GM19463 (cell line): Measurements from ENCODE around the gene OR8A1.

ENCODE experiments used
- ATAC-seq: cut with Tn5 transposase; IDR thresholded peaks from one replicate; pipeline ENCODE4 v1.9.1; 2021; ENCODE audit warnings: mild to moderate bottlenecking, moderate library complexity; ENCODE audit not compliant: unreplicated experiment

Gene OR8A1

GRCh38 chr11:124569697-124570096 is at the start of gene OR8A1:
OR8A1 (plus strand) TSS chr11:124569997; CDS start chr11:124570120, 123 bp downstream.
- no peak for ATAC-seq

GRCh38 chr11:124520550-124520854 is 49.3 kb upstream of the OR8A1 start:
- no peak for ATAC-seq

- no peak for ATAC-seq
Measured at GRCh38 chr11:124533626-124534025, 36.2 kb upstream of the OR8A1 start.

GRCh38 chr11:124534051-124534450 is 35.7 kb upstream of the OR8A1 start:
- ATAC-seq: no peak

- ATAC-seq: no peak
Measured at GRCh38 chr11:124535552-124536232, 34.1 kb upstream of the OR8A1 start.

GRCh38 chr11:124536520-124536919 is 33.3 kb upstream of the OR8A1 start:
- no peak for ATAC-seq

GRCh38 chr11:124538019-124538418 is 31.8 kb upstream of the OR8A1 start:
- no peak for ATAC-seq

GRCh38 chr11:124541204-124541603 is 28.6 kb upstream of the OR8A1 start:
- no peak for ATAC-seq

- ATAC-seq: no peak
Measured at GRCh38 chr11:124543145-124543544, 26.7 kb upstream of the OR8A1 start.

- no peak for ATAC-seq
Measured at GRCh38 chr11:124543554-124543953, 26.2 kb upstream of the OR8A1 start, which contains the start of gene OR8B12. OR8B12 (minus strand) TSS chr11:124543654; CDS start chr11:124543654, 0 bp downstream.

- no peak for ATAC-seq
Measured at GRCh38 chr11:124551189-124551588, 18.6 kb upstream of the OR8A1 start.

GRCh38 chr11:124551987-124552386 is 17.8 kb upstream of the OR8A1 start:
- ATAC-seq: no peak

GRCh38 chr11:124556828-124557227 is 13.0 kb upstream of the OR8A1 start:
- no peak for ATAC-seq

- no peak for ATAC-seq
Measured at GRCh38 chr11:124570160-124570559, 363 bp downstream of the OR8A1 start.

GRCh38 chr11:124577716-124578427 is 8.1 kb downstream of the OR8A1 start:
- ATAC-seq: no peak

- no peak for ATAC-seq
Measured at GRCh38 chr11:124578761-124579160, 9.0 kb downstream of the OR8A1 start.

- ATAC-seq: no peak
Measured at GRCh38 chr11:124581817-124582216, 12.0 kb downstream of the OR8A1 start.

GRCh38 chr11:124582565-124582964 is 12.8 kb downstream of the OR8A1 start:
- no peak for ATAC-seq

- ATAC-seq: no peak
Measured at GRCh38 chr11:124583781-124584180, 14.0 kb downstream of the OR8A1 start.

- ATAC-seq: no peak
Measured at GRCh38 chr11:124584681-124585372, 15.0 kb downstream of the OR8A1 start.

GRCh38 chr11:124586238-124586860 is 16.6 kb downstream of the OR8A1 start:
- no peak for ATAC-seq
